ENCODE data around the gene IFNL1. TPM values are rescaled to one million over a fixed set of nuclear protein-coding genes. Genes with fewer than 3 reads are reported as not detected.

Gene IFNL1
- total and polyA plus RNA-seq, 9 donors: not detected

GRCh38 chr19:39310558-39311311 is 14.5 kb downstream of the IFNL1 start:
- WGBS, 3 donors: 40 to 45% (median 41%) methylated on average over 11 of the region's 11 CpGs
- no peaks in the 10 kb centered on the region for H3K4me1 ChIP-seq (ENCODE audit: insufficient read depth)
- H3K4me3 ChIP-seq: no peak overlapping the region
- H3K27ac ChIP-seq: no peak overlapping the region
- no peak for DNase-seq
- no peaks in the 10 kb centered on the region for H3K27me3 ChIP-seq
- H3K9me3 ChIP-seq: no peaks in the 10 kb centered on the region
- intact Hi-C loops (cut with DNase I): no loop called here
- TF ChIP-seq CTCF (IDR thresholded peaks at IDR 0.05) (no peak), POLR2A (IDR thresholded peaks at IDR 0.05) (no peak), EP300 (IDR thresholded peaks at IDR 0.05) (no peak)
- no peaks in the 10 kb centered on the region for H3K36me3 ChIP-seq

GRCh38 chr19:39314016-39314728 is 18.0 kb downstream of the IFNL1 start:
- TF ChIP-seq EP300 (IDR thresholded peaks at IDR 0.05): no peak
- TF ChIP-seq POLR2A (IDR thresholded peaks at IDR 0.05): no peak
- TF ChIP-seq CTCF (IDR thresholded peaks at IDR 0.05): no peak
- intact Hi-C loops (cut with DNase I): no loop called here
- H3K4me3 ChIP-seq: no peak overlapping the region
- H3K36me3 ChIP-seq: no peaks in the 10 kb centered on the region
- no peak for DNase-seq
- no peaks in the 10 kb centered on the region for H3K4me1 ChIP-seq (ENCODE audit: insufficient read depth)
- no peak overlapping the region for H3K27ac ChIP-seq
- WGBS, 3 donors: 93% methylated on average over 62 to 64 of the region's 64 CpGs
- H3K27me3 ChIP-seq: no peaks in the 10 kb centered on the region
- no peaks in the 10 kb centered on the region for H3K9me3 ChIP-seq

GRCh38 chr19:39315933-39316332 is 19.7 kb downstream of the IFNL1 start:
- Histone ChIP-seq H3K4me3 (no peak overlapping the region), H3K36me3 (no peaks in the 10 kb centered on the region), H3K9me3 (no peaks in the 10 kb centered on the region), H3K4me1 (ENCODE audit: insufficient read depth) (peaks cover 4% of the 10 kb centered on the region), H3K27ac (no peak overlapping the region), H3K27me3 (no peaks in the 10 kb centered on the region)
- TF ChIP-seq CTCF (IDR thresholded peaks at IDR 0.05) (no peak), EP300 (IDR thresholded peaks at IDR 0.05) (no peak), POLR2A (IDR thresholded peaks at IDR 0.05) (no peak)
- intact Hi-C loops (cut with DNase I): no loop called here
- DNase-seq: no peak
- WGBS, 3 donors: 93 to 97% (median 95%) methylated on average over 1 of the region's 1 CpG

- no peak for DNase-seq
- TF ChIP-seq CTCF (IDR thresholded peaks at IDR 0.05) (no peak), EP300 (IDR thresholded peaks at IDR 0.05) (no peak), POLR2A (IDR thresholded peaks at IDR 0.05) (no peak)
- Histone ChIP-seq H3K27me3 (no peaks in the 10 kb centered on the region), H3K4me3 (no peak overlapping the region), H3K27ac (no peak overlapping the region), H3K9me3 (no peaks in the 10 kb centered on the region), H3K36me3 (no peaks in the 10 kb centered on the region), H3K4me1 (ENCODE audit: insufficient read depth) (peaks cover 6% of the 10 kb centered on the region)
- intact Hi-C loops (cut with DNase I): no loop called here
- 90 to 92% (median 91%) methylated on average over 12 of the region's 12 CpGs for WGBS, 3 donors
Observed at GRCh38 chr19:39316627-39317321, 20.6 kb downstream of the IFNL1 start.

All from ovary (tissue), 9 donors.